IPS-NIHi7 (cell line): ENCODE measurements around the gene SYNGR2.
"Not testable (repeated sequence)": the region's sequence is repeated elsewhere in the genome, so short reads cannot be mapped to it uniquely, and the experiment has no call there.

Experiments used
- DNase-seq: peaks from one replicate; pipeline ENCODE4 v3.0.0; 2012; ENCODE audit warnings: mixed read lengths; ENCODE audit errors: extremely low spot score

SYNGR2 gene

DNA sequence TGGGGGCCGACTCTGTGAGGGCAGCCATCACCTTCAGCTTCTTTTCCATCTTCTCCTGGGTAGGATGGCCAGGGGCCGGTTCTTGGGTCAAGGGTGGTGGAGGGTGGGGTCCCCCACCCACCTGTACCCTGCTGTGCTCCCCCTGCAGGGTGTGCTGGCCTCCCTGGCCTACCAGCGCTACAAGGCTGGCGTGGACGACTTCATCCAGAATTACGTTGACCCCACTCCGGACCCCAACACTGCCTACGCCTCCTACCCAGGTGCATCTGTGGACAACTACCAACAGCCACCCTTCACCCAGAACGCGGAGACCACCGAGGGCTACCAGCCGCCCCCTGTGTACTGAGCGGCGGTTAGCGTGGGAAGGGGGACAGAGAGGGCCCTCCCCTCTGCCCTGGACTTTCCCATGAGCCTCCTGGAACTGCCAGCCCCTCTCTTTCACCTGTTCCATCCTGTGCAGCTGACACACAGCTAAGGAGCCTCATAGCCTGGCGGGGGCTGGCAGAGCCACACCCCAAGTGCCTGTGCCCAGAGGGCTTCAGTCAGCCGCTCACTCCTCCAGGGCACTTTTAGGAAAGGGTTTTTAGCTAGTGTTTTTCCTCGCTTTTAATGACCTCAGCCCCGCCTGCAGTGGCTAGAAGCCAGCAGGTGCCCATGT lies 3.3 kb downstream of the SYNGR2 start:
- not testable (repeated sequence) for DNase-seq

- DNase-seq, result no peak
These were observed 4.1 kb downstream of the SYNGR2 start for GRCh38 chr17:78172249-78173051.

GRCh38 chr17:78173097-78173715 lies 4.8 kb downstream of the SYNGR2 start:
- DNase-seq, result no peak

GRCh38 chr17:78174346-78174869 lies 6.0 kb downstream of the SYNGR2 start:
- DNase-seq, result no peak

GRCh38 chr17:78174870-78175642 lies 6.7 kb downstream of the SYNGR2 start:
- peak; percentile 57 for DNase-seq

DNA sequence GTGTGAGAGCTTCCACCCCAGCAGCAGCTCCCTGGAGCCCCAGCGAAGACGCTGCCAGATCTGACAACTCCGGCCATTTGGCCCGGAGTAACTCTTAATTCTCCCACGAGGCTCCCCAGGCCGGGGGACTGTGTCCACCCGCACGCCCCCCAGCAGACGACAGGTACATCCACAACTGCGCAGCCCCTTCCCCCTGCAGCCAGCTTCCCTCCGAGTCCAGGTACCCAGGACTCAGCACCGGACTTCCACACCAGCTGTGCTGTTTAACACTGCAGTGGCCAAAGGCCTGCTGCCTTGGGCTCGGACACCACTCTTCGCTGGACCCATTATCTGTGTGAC lies 7.2 kb downstream of the SYNGR2 start:
- DNase-seq, result no peak

- peak; percentile 83 for DNase-seq
These were observed 8.2 kb downstream of the SYNGR2 start for GRCh38 chr17:78176548-78177025.

- no peak for DNase-seq
These were observed 11.0 kb downstream of the SYNGR2 start for GRCh38 chr17:78179372-78179771.

- no peak for DNase-seq
These were observed 11.7 kb downstream of the SYNGR2 start for GRCh38 chr17:78180083-78180482.

GRCh38 chr17:78180508-78180907 lies 12.1 kb downstream of the SYNGR2 start:
- DNase-seq, result no peak

DNA sequence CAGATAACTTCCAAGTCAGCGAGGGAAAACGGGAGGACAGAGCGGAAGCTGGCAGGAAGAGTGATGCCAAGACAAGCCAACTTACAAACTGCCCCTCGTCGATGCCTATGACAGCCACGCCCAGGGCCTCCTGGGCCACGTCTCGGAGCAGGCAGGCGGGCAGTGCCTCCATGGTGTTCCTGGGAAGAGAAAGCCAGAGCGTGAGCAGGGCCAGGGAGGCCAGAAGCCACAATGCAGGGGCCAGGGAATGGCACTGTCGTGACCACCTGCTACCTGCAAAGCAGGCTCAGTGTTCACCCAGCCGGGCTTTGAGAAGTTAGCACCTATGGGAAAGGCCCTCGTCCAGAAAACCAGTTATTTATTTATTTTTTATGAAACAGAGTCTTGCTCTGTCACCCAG lies 14.1 kb downstream of the SYNGR2 start:
- no peak for DNase-seq

GRCh38 chr17:78183916-78184315 lies 15.5 kb downstream of the SYNGR2 start:
- DNase-seq, result no peak

- no peak for DNase-seq
These were observed 16.0 kb downstream of the SYNGR2 start for GRCh38 chr17:78184351-78184750.

- no peak for DNase-seq
These were observed 16.5 kb downstream of the SYNGR2 start for GRCh38 chr17:78184868-78185267.

DNA sequence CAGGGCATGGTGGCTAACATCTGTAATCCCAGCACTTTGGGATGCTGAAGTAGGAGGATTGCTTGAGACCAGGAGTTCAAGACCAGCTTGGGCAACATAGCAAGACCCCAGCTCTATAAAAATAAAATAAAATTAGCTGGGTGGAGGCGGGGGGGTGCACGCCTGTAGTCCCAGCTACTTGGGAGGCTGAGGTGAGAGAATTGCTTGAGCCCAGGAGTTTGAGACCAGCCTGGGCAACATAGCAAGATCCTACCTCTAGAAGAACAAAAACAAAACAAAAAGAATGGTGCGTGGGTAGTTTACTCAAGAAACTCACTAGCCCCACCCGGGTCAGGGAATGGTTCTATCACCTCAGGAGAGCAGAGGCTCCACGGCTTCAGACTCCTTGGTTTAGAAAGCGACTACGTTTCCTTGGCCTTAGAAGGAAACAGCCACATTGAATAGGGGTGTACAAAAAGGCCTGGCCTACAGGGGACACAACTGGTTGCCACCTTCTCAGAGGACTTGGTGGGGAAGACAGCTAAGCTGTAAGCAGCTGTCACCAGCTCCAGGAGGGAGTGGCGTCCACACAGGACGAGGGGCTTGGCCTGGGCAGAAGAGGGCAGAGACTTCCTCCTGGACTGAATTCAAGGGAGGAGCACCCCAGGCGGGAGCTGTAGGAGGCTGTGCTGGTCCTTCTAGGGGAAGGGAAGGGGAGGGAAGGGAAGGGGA lies 17.8 kb downstream of the SYNGR2 start:
- peak; percentile 49 for DNase-seq

GRCh38 chr17:78186692-78187595 lies 18.6 kb downstream of the SYNGR2 start, which contains the start of the genes AFMID and TK1:
AFMID (plus strand) TSS chr17:78187362; CDS start chr17:78187371, 9 bp downstream.
TK1 (minus strand) TSS chr17:78187052; CDS start chr17:78186994, 58 bp downstream.
- DNase-seq, result peak; percentile 99

DNA sequence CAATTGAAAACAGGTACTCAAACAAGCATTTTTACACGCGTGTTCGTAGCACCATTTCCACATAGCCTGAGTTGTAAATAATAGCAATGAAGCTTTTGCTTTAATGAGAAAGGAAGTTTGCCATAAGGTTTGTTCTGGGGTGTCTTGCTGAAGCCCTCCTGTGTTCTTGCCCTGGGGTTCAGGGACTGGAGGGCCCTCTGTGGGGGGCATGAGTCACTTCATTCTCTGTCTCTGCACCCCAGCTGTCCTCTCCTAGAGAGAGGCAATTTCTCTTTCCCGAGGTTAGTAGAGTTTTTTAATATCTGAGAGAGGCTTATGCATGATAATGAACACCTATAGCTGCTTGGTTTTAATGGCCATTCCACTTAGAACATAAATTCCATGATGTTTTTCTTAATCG lies 28.3 kb downstream of the SYNGR2 start:
- DNase-seq, result no peak

- no peak for DNase-seq
These were observed 28.9 kb downstream of the SYNGR2 start for GRCh38 chr17:78197147-78197832.

DNA sequence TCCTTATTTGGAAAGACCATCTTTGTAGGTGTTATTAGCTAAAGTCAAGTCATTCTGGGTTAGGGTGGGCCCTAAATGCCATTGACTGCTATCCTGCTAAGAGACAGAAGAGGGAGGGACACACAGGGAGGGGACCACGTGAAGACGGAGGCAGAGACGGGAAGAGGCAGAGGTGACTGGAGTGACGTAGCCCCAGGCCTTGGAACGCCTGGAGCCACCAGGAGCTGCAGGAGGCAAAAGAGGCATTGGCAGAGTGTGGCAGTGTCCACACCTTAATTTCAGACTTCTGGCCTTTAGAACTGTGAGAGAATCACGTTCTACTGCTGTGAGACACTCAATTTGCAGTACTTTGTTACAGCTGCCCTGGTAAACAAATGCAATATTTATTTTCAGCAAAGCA lies 32.1 kb downstream of the SYNGR2 start:
- DNase-seq, result no peak
